Sciatic nerve (tissue), 2 donors: ENCODE data around the gene STAT6. TPM values are rescaled to one million over a fixed set of nuclear protein-coding genes. Genes with fewer than 3 reads are reported as not detected.
A peak's percentile ranks its signal among the peaks of the same experiment; 100 is the strongest.

ENCODE experiments used
- ATAC-seq: fragments of 200-7000 bp; cut with Tn5 transposase; one replicate; pipeline ENCODE4 v1.9.1; 2020; ENCODE audit warnings: mild to moderate bottlenecking, moderate library complexity
- DNase-seq: peaks from one replicate; pipeline ENCODE4 v3.0.0-alpha.2; 2020; ENCODE audit warnings: low spot score
- intact Hi-C: fragments of 100-400 bp; cut with DNase I; formaldehyde crosslinking; loops from one replicate; pipeline ENCODE4 v1.14.2; 2022
- total RNA-seq: library from RNA; stranded (reverse); fragmentation: NEBNext Ultra II Directional; extraction: Animal tissue kit (Norgen Biotek cat#: 25700); gene quantifications from one replicate; pipeline ENCODE4 v1.2.1, GENCODE V29; 2021
- donor health status: DM: no; HTN: no; CAD: no.
- donor health status: DM: no; HTN: no; CAD: no.

The STAT6 gene, protein sequence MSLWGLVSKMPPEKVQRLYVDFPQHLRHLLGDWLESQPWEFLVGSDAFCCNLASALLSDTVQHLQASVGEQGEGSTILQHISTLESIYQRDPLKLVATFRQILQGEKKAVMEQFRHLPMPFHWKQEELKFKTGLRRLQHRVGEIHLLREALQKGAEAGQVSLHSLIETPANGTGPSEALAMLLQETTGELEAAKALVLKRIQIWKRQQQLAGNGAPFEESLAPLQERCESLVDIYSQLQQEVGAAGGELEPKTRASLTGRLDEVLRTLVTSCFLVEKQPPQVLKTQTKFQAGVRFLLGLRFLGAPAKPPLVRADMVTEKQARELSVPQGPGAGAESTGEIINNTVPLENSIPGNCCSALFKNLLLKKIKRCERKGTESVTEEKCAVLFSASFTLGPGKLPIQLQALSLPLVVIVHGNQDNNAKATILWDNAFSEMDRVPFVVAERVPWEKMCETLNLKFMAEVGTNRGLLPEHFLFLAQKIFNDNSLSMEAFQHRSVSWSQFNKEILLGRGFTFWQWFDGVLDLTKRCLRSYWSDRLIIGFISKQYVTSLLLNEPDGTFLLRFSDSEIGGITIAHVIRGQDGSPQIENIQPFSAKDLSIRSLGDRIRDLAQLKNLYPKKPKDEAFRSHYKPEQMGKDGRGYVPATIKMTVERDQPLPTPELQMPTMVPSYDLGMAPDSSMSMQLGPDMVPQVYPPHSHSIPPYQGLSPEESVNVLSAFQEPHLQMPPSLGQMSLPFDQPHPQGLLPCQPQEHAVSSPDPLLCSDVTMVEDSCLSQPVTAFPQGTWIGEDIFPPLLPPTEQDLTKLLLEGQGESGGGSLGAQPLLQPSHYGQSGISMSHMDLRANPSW
- 187 TPM for total RNA-seq

DNA sequence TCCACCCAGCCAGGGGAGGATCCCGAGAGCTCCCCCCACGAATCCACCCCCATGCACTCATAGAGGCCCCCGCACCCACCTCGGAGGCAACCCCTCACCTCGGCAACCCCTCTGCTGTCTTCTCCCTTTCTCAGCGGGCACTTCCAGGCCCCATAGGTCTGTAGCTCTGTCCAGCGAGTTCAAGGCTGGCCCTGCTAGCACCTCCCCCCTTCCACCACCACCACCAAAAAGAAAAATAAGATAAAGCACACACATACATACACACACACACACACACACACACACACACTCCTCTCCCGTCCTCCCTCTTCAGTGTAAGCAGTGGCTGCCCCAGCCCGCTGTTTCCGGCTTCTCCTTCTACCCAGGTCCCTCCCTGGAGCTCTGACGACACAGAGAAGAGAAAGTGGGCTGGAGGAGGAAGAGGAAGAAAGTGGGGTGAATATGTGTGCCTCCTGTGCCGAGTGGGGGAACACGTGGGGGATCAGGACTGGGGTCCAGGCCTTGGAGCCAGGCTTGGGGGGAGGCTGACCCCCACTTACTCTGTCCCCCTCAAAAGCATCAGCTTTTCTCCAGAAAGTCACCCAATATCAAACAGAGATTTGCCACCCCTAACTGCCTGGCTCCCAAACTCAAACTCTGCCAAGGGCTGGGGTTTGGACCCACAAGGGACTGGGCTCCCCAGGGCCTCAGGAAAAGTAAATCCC, at the start of gene STAT6:
TSS of gene STAT6 (minus strand) at position 332 of the 704 bp plus-strand sequence. CDS start 3,084 bp downstream, outside the sequence.
- intact Hi-C loops: no loop called here
- DNase-seq (peak; percentile 90), ATAC-seq (peak; percentile 85)

DNA sequence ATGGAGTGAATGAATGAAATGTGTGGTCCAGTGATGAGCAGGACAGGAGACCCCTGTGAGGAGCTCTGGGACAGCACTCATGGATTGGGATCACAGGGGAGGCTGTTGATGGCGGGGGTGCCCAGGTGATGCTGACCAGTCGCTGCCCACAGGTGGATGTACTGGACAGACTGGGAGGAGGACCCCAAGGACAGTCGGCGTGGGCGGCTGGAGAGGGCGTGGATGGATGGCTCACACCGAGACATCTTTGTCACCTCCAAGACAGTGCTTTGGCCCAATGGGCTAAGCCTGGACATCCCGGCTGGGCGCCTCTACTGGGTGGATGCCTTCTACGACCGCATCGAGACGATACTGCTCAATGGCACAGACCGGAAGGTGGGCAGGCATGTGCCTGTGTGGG, 49.6 kb upstream of the STAT6 start:
- no peak for DNase-seq
- intact Hi-C loops: no loop called here
- ATAC-seq: no peak

DNA sequence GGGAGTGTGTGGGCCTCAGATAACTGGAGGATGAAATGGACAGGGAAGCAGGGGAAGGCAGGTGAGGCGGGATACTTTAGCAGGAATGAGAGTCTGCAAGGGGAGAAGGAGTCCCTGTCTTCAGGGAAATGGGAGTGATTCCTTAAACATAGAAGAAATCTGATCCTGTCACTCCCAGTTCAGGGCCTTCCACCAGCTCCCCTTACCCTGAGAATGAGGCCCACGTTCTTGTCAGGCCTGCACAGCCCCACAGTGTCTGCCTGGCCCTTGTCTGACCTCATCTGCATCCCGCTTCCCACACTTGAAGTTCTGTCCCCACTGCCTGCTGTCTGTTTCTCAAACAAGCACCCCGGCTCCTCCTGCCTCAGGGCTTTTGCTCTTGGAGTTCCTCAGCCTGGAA, 48.9 kb upstream of the STAT6 start:
- ATAC-seq (no peak), DNase-seq (no peak)
- intact Hi-C loops: no loop called here

DNA sequence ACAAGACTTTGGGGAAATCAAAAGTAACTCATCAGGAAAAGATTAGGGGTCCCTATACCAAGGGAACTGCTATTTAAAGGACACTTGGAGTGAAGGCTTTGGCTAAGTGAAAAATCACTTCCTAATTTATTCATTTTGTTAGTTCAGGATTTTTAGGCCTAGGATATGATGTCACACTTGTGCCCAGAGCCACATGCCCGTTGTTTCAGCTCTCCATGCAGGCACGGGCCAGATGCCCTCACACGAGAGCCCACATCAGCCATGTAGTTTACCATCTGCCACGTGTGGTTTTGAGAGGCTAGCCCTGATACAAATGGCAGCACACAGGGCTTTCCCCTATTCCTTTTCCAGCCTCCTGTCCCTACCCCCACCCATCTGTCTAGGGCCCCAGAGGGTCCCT, 48.1 kb upstream of the STAT6 start:
- DNase-seq: no peak

DNA sequence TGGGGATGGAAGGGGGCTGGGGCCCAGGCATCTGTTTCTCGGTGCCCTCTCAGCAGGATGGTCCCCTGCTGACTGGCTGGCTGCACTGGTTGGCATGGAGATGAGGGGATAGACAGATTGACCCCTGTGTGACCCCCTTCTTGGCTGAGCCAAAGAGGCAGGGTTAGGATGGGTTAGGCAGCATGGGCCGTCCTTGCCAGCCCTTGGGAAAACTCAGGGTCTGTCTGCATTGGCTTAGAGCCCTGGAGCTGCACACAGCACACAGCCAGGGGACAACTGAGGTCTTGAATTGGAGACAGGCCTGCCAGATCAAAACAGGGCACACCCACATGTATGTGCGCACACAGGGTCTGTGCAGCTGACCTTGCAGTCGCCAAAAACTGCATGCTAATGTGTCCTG, 47.5 kb upstream of the STAT6 start:
- ATAC-seq (peak; percentile 40), DNase-seq (no peak)
- intact Hi-C loops: no loop called here

More for the DNA sequence above, 48.1 kb upstream of the STAT6 start:
- intact Hi-C loops: no loop called here
- ATAC-seq: peak; percentile 29

DNA sequence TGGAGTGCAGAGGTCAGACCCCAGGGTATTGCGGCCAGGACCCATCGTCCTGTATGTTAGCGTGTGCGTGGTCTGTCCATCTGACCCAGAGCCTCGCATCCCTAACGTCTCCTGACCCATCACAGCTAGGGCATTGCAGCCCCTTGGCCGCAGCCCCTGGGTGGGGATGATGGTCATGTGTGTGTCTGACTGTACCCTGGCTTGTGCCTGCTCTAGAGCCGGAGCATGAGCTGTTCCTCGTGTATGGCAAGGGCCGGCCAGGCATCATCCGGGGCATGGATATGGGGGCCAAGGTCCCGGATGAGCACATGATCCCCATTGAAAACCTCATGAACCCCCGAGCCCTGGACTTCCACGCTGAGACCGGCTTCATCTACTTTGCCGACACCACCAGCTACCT, 47.0 kb upstream of the STAT6 start:
- DNase-seq: no peak
- intact Hi-C loops: no loop called here
- peak; percentile 3 for ATAC-seq

DNA sequence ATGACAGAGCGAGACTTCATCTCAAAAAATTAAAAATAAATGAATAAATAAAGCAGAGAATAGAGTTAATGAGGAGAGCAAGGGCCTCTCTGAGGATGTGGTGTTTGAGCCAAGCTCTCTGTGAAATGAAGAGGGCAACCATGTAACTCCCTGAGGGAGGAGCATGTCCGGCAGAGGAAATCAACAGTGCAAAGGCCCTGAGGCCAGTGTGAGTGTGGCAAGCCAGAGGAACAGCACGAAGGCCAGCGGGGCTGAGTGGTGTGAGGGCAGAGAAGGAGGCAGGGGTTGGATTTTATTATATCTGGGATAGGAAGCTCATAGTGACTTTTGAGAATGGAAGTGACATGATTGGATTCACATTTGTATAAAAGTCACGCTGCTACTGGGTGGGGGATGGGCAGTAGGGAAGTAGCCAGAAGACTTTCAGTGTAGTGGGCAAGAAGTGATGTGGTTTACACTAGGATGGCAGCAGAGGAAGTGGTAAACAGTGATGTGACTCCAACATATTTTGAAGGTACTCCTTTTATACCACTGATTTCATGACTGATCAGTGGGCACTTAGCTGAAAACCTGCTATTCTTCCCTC, 46.5 kb upstream of the STAT6 start:
- ATAC-seq (peak; percentile 31), DNase-seq (no peak)
- intact Hi-C loops: no loop called here

DNA sequence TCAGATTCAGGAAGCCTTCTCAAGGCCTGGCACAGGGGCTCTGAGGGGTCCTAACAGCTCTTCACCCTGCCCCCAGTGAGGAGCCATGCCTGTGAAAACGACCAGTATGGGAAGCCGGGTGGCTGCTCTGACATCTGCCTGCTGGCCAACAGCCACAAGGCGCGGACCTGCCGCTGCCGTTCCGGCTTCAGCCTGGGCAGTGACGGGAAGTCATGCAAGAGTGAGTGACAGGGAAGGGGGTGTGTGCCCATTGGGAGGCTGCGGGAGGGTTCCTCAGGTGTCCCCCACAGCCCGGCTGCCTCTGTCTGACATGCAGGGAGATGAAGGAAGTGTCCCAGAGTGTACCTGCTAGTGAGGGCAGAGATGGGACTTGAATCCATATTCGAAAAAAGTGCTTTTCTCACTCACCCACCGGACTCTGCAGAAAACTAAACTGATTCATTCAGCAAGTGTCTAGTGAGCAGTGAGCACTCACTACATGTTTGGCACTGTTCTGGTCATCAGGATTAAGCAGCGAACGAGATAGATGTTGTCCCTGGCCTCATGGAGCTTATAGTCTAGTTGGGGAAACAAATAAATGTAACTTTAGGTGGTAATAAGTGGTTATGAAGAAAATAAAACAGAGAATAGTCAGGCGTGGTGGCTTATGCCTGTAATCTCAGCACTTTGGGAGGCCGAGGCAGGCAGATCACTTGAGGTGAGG, 45.7 kb upstream of the STAT6 start:
- DNase-seq (no peak), ATAC-seq (no peak)
- intact Hi-C loops: no loop called here

DNA sequence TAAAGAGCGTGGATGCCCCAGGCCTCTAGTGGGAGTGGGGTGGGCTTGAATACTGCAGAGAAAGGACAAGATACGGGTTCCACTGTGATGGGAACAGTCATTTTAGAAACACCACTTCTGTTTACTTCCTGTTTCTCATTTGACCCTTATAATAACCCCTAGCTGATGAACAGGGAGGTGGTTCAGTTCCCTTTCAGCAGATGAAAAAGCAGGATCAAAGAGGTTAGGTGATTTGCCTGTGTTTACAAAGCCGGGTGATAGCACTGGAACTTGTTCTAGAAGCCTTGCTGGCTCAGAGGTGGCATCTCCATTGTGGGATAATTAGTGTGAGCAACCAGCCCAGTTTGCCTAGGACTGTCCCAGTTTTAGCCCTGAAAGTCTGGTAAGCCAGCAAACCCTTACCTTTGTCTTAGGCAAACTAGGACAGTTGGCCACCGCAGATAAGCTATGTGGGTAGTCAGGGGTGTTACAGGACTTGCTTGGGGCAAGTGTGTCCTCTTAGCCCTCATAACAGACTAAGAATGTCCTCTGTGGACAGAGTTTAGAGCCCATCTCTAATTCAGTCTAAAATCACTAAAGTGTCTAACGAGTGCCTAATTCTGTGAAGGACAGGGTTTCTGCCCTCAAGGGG, 43.8 kb upstream of the STAT6 start:
- ATAC-seq (no peak), DNase-seq (no peak)
- intact Hi-C loops: no loop called here

DNA sequence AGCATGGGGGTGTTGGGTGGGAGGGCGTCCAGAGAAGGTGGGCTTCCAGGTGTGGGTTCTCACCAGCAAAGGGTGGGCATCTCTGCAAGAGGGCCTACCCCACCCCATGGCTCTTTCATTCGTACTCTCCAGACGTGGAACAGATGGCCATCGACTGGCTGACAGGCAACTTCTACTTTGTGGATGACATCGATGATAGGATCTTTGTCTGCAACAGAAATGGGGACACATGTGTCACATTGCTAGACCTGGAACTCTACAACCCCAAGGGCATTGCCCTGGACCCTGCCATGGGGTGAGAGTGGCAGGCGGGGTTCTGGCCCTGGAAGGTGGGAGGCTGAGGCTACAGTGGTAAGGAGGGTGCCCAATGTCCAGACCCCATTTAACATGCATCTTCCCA, 42.9 kb upstream of the STAT6 start:
- ATAC-seq (no peak), DNase-seq (no peak)
- intact Hi-C loops: no loop called here

DNA sequence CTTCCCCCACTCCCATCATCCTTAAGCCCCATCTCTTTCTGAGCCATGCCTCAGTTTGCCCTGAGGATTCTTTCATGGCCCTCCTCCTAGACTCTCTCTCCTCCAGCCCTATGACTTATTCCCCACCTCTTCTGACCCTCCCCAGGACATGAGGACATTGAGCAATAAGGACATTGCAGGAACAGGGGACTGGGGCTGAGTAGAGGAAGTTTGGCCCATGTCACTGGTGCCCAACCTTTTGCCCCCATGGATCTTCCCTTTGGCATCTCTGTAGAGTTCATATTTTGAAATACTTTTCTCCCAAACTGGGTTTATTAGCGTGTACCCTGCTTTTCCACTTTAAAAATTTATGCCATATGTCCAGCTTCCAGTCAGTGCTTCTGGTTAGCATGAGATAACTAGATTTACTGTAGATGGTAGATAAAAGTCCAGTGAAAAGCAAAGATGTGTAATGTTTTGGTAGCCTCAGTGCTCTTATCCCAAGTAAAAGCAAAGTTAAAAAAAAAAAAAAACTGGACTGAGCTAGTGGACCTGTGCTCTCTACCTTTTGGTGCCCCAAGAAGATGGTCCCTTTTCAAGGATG, 42.3 kb upstream of the STAT6 start:
- no peak for ATAC-seq
- intact Hi-C loops: no loop called here
- DNase-seq: no peak

DNA sequence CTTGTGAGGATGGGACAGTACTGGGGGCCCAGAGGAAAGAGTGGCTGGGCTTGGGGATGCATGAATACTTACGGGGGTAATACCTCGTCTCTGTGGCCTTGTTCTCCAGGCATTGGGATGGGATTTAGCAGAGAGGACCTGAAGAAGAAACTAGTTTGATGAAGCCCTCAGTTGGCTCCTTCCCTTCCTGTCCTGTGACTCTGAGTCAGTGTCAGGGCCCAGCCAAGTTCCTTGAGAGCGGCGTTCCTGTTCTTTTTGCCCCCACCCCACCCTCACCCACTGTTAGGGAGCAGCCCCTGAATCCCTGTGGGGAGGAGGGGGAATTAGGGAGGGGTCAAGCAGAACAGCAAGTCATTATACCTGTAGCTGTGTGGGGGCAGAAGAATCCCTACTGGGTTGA, 41.5 kb upstream of the STAT6 start:
- intact Hi-C loops: no loop called here
- DNase-seq: peak; percentile 78
- peak; percentile 36 for ATAC-seq

DNA sequence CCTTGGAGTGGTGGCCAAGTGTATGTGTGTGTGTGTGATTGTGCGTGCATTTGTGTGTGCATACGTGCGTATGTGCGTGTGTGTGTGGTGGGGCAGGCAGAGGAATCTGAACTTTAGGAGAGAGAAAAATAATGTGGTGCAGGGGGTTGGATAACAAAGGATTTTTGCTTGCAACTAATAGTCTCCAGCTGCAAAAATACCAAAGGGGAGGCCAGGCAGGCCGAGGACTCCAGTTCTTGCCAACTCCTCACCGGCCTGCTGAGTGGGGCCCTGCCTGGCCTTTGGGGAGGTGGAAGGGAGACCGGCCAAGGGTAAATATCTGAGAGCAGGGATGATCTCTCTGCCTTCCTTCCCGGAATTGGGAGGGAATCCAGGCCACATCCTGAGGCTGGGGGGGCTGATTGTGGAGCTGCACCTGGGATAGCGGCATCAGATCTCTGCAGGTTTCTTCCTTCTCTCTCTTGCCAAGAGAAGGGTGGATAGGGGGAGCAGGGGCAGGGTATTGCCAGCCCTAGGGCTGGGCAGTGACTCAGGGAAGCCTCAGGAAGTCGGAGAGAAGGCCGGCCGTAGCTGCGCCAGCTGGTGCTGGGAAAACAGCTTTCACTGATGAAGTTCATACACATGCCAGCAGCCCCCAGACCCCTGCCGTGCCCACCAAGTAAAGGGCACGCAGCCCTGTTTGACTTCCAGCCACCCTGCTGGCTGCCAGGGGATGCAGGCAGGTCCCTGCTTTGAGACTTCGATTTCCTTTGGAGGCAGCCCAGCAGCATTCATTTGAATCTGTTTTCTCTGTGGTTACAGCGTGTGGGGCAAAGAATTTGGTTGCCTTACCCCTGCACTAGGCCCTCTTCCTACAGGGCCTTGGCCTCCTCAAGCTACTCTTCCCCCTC, 40.8 kb upstream of the STAT6 start:
- DNase-seq (peak; percentile 84), ATAC-seq (peak; percentile 81)
- intact Hi-C loops: no loop called here

DNA sequence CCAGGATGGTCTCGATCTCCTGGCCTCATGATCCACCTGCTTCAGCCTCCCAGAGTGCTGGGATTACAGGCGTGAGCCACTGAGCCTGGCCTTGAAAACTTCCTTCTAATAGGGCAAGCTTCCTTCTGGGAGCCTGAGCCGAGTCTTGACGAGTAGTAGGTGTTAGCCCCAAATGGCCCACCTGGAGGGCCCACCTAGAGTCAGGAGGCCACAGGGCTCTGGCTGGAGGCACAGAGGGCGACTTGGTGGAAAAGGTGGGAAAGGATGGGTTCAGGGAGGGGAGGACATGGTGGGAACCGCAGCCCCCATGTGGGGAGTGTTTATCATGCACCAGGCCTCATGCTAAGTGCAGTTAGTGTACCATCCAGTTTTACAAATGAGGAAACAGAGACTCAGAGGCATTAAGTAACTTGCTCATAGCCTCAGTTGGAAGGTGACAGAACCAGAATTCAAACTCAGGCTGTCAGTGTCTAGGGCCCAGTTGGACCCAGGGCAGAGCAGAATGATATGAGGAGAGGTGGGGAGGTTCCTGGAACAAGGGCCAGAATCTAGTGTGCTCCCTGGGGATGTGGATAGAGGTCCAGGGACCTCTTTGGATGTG, 39.3 kb upstream of the STAT6 start:
- DNase-seq (no peak), ATAC-seq (no peak)
- intact Hi-C loops: no loop called here

DNA sequence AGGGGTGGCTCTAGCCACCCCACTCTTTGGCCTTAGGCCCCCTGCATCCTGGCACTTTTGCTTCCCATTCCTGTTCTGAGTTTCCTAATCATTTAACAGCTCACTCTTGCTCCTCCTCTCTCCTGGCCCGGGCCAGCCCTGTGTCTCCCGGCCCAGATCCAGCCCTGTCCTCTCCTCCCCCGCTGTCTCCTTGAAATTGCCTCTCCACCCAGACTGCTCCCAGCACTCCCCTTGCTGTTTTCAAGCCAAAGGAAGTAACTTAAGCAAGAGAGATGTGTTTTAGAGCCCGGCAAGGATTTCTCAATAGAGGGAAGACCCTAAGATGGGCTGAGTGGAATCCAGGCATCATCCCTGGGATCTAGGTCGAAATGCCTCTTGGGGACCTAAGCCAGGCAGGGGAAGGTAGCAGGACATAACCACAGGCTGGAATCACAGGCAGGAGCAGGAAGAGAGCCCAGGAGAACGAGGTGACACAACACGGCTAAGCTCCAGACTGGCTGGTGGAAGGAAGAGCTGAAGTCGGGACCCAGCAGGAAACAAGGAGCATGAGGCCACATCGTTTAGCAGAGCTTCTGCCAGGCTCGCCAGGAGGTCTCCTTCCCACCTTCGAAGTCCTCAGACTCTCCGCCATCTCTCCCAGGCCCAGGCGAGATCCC, 38.2 kb upstream of the STAT6 start:
- intact Hi-C loops: no loop called here
- DNase-seq (no peak), ATAC-seq (peak; percentile 85)
